Fibroblast of the aortic adventitia (primary cell): ENCODE data around the gene TRMT44. TPM values are rescaled to one million over a fixed set of nuclear protein-coding genes. Genes with fewer than 3 reads are reported as not detected.

Experiments used
- DNase-seq: peaks from one replicate; pipeline ENCODE4 v3.0.0-alpha.2; 2010; ENCODE audit warnings: low read depth
- H3K4me3 ChIP-seq: 2 replicates; pipeline ENCODE4 v1.5.1; 2011; ENCODE audit warnings: low read depth, mild to moderate bottlenecking, control low read depth, low read length, moderate library complexity
- total RNA-seq: library from RNA; depleted of rRNA; stranded (reverse); fragments of >200 nt; gene quantifications from 2 replicates; pipeline ENCODE4 v1.2.3, GENCODE V29; 2012; ENCODE audit warnings: low replicate concordance
- TF ChIP-seq, protein P1 (sequence below): IDR thresholded peaks from 2 replicates; pipeline ENCODE4 v1.5.1; 2011; ENCODE audit warnings: mild to moderate bottlenecking, low read length, control low read depth, inconsistent platforms; ENCODE audit not compliant: insufficient read depth

TRMT44 gene
- total RNA-seq, 1 donor = 18.9 TPM

DNA sequence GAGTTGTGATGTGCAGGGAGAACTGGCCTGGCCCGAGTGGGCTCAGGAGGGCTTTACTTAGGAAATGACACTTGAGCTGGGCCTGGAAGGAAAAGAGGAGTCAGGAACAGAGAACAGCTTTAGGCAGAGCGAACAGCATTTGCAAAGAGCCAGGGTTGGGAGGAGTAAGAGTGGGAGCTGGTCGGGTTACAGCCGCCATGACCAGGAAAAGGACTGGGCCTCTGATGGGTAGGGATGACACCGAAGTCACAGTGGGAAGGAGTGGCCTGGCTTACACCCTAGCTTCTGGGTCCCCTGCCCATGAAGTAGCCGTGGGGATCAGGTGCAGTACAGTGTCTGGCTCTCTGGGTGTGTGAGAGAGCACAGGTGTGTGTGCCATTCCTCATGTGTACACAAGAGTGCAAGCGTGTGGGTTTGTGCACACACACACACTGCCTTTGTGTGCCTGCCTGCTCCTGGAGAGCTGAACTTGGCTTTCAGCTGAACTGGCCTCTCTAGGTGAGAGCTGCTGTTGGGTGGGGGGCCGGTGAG, 31.6 kb downstream of the TRMT44 start:
- TF ChIP-seq, protein P1, sequence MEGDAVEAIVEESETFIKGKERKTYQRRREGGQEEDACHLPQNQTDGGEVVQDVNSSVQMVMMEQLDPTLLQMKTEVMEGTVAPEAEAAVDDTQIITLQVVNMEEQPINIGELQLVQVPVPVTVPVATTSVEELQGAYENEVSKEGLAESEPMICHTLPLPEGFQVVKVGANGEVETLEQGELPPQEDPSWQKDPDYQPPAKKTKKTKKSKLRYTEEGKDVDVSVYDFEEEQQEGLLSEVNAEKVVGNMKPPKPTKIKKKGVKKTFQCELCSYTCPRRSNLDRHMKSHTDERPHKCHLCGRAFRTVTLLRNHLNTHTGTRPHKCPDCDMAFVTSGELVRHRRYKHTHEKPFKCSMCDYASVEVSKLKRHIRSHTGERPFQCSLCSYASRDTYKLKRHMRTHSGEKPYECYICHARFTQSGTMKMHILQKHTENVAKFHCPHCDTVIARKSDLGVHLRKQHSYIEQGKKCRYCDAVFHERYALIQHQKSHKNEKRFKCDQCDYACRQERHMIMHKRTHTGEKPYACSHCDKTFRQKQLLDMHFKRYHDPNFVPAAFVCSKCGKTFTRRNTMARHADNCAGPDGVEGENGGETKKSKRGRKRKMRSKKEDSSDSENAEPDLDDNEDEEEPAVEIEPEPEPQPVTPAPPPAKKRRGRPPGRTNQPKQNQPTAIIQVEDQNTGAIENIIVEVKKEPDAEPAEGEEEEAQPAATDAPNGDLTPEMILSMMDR = no peak
- no peak for DNase-seq
- no peak overlapping the region for H3K4me3 ChIP-seq

DNA sequence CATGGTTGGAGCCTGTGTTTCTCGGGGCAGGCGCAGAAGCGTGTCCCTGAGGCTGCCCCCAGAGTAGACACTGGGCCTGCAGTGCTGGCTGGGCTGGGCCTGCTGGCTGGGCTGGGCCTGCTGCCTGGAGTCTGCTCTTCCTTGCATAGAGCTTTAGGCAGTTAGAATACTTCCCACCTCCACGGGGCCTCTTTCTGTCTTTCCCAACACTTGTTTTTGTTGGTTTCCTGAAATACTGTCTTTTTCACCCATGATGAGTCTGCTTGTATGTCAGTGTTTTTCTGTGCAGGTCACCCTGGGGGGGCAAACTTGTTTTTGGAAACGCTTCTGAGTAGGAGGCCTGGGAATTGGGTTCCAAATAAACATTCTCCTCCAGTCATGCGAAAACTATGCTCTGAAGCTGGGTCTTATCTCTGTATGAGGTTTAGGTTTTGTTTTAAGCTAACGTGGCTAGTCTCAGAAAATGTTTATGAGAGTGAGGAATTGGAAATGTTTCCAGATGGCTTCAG, 32.2 kb downstream of the TRMT44 start:
- H3K4me3 ChIP-seq = no peak overlapping the region
- peak; percentile 98 for DNase-seq
- TF ChIP-seq, protein P1 = no peak

DNA sequence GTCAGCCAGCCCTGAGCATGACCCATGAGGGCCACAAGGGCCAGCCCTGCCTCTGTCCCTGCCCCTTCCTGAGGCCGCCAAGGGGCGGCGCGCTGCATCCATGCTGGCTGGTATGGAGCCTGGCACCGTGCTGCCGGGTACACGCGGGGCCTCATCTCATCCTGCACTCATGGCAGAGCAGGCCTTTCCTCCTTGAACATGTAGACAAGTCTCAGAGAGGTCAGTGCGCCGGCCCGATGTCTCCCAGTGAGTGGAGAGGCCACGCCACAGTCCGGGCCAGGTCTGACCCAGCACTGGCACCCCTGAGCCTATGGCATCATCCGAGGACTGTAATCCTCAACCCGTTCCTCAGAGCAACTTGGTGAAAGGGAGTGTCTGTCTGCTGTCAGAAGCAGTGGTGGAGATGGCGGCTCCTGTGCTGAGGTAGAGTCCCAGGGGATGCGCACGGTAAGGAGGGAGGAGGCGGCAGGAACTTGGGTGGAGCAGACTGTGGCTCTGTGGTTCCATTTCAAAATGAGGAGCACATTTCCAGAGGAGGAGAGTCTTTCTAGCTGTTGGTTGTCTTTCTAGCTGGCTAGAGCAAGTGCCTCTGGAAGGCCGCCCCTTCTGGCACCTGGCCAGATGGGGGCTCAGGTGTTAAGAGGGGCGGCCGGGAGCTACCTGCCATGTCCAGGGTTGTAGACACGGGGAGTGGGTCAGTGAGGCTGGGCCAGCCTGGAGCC, 32.8 kb downstream of the TRMT44 start:
- TF ChIP-seq, protein P1 = peak; percentile 44

DNA sequence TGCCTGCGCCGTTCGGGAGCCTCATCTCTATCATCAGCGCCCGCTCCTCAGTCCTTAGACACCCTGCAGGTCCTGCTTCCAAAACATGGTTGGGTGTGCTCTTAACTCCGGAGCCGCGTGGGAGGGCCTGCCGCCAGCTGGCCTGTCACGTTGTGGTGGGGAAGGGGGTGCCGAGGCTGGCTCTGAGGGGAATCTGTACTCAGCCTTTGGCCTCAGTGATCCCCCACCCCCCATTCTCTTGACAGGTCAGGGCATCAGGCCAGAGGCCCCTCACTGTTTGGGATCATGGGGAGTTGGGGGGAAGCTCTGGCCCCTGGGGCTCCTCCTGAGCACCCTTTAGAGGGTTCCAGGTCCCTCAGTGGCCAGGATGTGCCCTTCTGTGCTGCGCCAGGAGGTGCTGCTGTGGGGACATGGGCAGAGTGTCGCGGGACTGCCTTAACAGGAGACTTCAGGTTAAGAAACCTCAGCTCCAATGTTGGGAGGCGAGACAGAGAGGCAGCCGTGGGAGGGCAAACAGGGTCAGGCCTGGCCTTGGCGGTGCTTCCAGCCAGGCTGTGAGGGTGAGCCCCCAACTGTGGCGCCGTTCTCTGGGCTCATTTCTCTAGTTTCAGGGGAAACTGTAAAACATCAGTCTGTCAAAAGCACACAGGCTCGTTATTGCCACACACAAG, 33.5 kb downstream of the TRMT44 start:
- TF ChIP-seq, protein P1 = no peak
- no peak for DNase-seq
- H3K4me3 ChIP-seq = no peak overlapping the region

More for the DNA sequence above, 32.8 kb downstream of the TRMT44 start:
- peak; percentile 46 for DNase-seq
- H3K4me3 ChIP-seq = no peak overlapping the region

DNA sequence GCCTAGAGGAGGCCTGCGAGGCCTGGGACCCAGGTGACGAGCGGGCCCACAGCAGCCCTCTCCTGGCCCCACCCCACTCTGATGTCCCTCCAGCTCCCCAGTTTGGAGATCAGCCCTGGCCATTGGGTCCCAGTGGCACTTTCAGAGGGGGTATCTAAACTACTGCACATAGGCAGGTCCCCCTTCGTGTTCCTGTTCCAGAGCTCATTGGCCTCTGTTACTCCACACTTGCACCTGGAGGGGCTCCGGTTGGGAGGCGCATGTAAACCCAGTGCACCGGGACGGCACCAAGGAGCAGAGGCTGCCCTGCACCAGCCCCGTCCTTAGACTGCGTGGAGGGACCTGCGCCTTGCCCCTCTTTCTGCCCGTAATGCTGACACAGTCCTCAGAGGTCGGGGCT, 34.3 kb downstream of the TRMT44 start:
- DNase-seq = no peak
- TF ChIP-seq, protein P1 = no peak
- no peak overlapping the region for H3K4me3 ChIP-seq

DNA sequence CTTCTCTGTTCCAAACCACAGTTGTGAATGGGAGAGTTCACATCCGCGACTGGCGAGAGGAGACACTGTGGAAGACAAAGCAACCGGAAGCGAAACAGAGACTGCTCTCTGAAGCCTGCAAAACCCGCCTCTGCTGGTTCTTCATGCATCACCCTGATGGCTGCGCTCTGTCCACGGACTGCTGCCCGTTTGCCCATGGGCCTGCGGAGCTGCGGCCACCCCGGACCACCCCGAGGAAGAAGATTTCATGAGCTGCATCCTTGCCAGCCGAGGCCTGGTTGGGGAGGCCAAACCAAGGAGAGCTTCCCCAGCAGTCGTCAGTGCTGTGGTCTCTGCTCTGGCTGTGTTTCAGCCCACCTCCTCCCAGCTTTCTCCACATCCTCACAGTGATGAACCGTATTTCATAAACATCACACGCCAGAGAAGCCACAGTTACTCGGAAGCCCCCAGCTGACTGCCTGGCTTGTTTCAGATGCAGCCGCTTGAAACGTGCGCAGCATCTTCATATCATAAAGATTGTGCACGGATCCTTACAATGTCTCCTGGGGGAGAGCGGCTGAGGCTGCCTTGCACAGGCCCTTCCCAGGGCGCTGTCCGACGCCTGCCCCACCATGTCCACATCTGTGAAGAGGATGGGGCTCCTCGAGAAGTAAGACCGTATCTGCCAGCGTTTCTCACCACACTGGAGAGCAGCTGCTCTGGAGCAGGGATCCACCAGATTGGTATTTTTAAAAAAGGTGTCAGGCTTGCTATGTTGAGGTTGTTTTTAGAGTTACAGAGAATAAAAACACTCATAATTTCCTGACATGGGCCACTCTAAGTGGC, 35.4 kb downstream of the TRMT44 start:
- DNase-seq = no peak
- TF ChIP-seq, protein P1 = no peak

More for the DNA sequence above, 35.4 kb downstream of the TRMT44 start:
- no peak overlapping the region for H3K4me3 ChIP-seq
